ENCODE results near the gene CALML6.

GRCh38 chr1:1922956-1923833 is 8.1 kb downstream of the CALML6 start:
- no peak for TF ChIP-seq POLR2A (IDR thresholded peaks at IDR 0.05)
- no peak for TF ChIP-seq CTCF (IDR thresholded peaks at IDR 0.05 in 4 of 5, conservative IDR thresholded peaks at IDR 0.05 in 1 of 5)

All from gastrocnemius medialis (tissue), 4 donors.